ENCODE results near the gene DMRT3.

DNA sequence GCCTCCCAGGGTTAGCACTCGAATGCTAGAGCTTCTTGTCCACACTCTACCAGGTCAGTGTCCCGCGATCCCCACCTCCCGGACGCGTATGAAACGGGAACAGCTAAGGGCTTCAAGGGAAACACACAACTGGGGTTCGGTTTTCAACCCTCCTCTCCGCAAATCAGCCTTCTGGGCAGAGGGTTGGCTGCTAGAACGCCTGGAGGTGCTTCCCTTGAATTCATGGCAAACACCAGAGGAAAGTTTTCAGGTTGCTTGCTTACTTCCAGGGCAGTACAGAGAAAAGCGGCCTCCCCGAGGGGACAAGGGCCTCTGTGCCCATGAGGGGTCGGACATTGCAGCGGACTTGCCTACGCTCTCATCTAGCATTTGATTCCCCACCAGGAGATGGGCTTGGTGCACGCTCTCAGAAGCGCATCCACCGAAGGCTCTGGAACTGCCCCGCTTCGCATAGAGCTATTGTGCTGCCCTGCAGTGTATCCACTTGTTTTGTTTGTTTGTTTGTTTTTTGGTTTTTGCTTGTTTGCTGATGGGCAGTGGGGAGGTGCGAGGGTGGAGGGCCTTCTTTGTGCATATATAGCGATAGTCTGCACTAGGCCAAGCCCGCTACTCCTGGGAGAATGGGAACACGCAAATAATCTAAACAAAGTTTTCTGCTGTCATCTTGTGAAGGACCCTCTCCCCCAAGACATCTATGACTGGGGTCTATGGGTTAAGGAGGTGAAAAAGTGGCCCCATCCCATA, 1.3 kb upstream of the DMRT3 start:
- TF ChIP-seq ZNF843 (tag by site-specific recombination; IDR thresholded peaks at IDR 0.05) (no peak), CTCF (tag by site-specific recombination; IDR thresholded peaks at IDR 0.05) (no peak), YY1 (tag by site-specific recombination; IDR thresholded peaks at IDR 0.05) (no peak)
